ENCODE data around the gene TDP1.

GRCh38 chr14:89933002-89933401, 22.7 kb upstream of the TDP1 start:
- no peak for TF ChIP-seq CTCF (IDR thresholded peaks at IDR 0.05; ENCODE audit: borderline replicate concordance, extremely low read depth, low read length, poor library complexity, severe bottlenecking)
- no peak for TF ChIP-seq EZH2 (IDR thresholded peaks at IDR 0.05; ENCODE audit: borderline replicate concordance, low read depth, low read length, severe bottlenecking)
